ENCODE data around the gene MYT1. TPM values are rescaled to one million over a fixed set of nuclear protein-coding genes. Genes with fewer than 3 reads are reported as not detected.

The MYT1 gene
- polyA plus RNA-seq, 1 donor from 2014 or later, result 35.8 TPM

GRCh38 chr20:64146936-64147477 is 17.2 kb upstream of the MYT1 start:
- Histone ChIP-seq H3K36me3 (ENCODE audit: insufficient read depth, low read length) (no peaks in the 10 kb centered on the region), H3F3A (ENCODE audit: insufficient read depth, low read length, poor library complexity, severe bottlenecking) (no peaks in the 10 kb centered on the region), H3K9me2 (ENCODE audit: insufficient read depth, low read length) (no peaks in the 10 kb centered on the region), H3K4me2 (ENCODE audit: low read length) (no peak overlapping the region), H4K20me1 (ENCODE audit: insufficient read depth) (no peaks in the 10 kb centered on the region), H3K27ac (ENCODE audit: low read length) (no peak overlapping the region), H3K27me3 (ENCODE audit: insufficient read depth, low read depth, low read length) (no peaks in the 10 kb centered on the region), H2AFZ (ENCODE audit: low read depth, low read length) (no peak overlapping the region), H3K9me3 (ENCODE audit: low read length) (no peaks in the 10 kb centered on the region), H3K9ac (ENCODE audit: low read length) (peak overlapping the region; percentile 41), H3K79me2 (replicated peaks; ENCODE audit: insufficient read depth, low read length) (no peaks in the 10 kb centered on the region), H3K4me3 (ENCODE audit: low read length) (no peak overlapping the region)
- TF ChIP-seq MXI1 (conservative IDR thresholded peaks at IDR 0.05; ENCODE audit: poor library complexity, severe bottlenecking) (no peak), EZH2 (IDR thresholded peaks at IDR 0.05; ENCODE audit: borderline replicate concordance, insufficient read depth, low read length, poor library complexity, severe bottlenecking) (no peak), POLR2AphosphoS5 (IDR thresholded peaks at IDR 0.05) (no peak), SMC3 (conservative IDR thresholded peaks at IDR 0.05; ENCODE audit: poor library complexity) (no peak), EP300 (conservative IDR thresholded peaks at IDR 0.05; ENCODE audit: poor library complexity, severe bottlenecking) (no peak), RAD21 (conservative IDR thresholded peaks at IDR 0.05) (no peak), TAF1 (IDR thresholded peaks at IDR 0.05; ENCODE audit: low read depth) (no peak), CTCF (IDR thresholded peaks at IDR 0.05; ENCODE audit: poor library complexity, severe bottlenecking) (no peak)
- TF ChIP-seq, protein P1, sequence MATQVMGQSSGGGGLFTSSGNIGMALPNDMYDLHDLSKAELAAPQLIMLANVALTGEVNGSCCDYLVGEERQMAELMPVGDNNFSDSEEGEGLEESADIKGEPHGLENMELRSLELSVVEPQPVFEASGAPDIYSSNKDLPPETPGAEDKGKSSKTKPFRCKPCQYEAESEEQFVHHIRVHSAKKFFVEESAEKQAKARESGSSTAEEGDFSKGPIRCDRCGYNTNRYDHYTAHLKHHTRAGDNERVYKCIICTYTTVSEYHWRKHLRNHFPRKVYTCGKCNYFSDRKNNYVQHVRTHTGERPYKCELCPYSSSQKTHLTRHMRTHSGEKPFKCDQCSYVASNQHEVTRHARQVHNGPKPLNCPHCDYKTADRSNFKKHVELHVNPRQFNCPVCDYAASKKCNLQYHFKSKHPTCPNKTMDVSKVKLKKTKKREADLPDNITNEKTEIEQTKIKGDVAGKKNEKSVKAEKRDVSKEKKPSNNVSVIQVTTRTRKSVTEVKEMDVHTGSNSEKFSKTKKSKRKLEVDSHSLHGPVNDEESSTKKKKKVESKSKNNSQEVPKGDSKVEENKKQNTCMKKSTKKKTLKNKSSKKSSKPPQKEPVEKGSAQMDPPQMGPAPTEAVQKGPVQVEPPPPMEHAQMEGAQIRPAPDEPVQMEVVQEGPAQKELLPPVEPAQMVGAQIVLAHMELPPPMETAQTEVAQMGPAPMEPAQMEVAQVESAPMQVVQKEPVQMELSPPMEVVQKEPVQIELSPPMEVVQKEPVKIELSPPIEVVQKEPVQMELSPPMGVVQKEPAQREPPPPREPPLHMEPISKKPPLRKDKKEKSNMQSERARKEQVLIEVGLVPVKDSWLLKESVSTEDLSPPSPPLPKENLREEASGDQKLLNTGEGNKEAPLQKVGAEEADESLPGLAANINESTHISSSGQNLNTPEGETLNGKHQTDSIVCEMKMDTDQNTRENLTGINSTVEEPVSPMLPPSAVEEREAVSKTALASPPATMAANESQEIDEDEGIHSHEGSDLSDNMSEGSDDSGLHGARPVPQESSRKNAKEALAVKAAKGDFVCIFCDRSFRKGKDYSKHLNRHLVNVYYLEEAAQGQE (IDR thresholded peaks at IDR 0.05; ENCODE audit: borderline replicate concordance), result no peak

- TF ChIP-seq EZH2 (IDR thresholded peaks at IDR 0.05; ENCODE audit: borderline replicate concordance, insufficient read depth, low read length, poor library complexity, severe bottlenecking) (no peak), MXI1 (conservative IDR thresholded peaks at IDR 0.05; ENCODE audit: poor library complexity, severe bottlenecking) (no peak), CTCF (IDR thresholded peaks at IDR 0.05; ENCODE audit: poor library complexity, severe bottlenecking) (no peak), EP300 (conservative IDR thresholded peaks at IDR 0.05; ENCODE audit: poor library complexity, severe bottlenecking) (no peak), RAD21 (conservative IDR thresholded peaks at IDR 0.05) (no peak), SMC3 (conservative IDR thresholded peaks at IDR 0.05; ENCODE audit: poor library complexity) (no peak), POLR2AphosphoS5 (IDR thresholded peaks at IDR 0.05) (no peak), TAF1 (IDR thresholded peaks at IDR 0.05; ENCODE audit: low read depth) (no peak)
- TF ChIP-seq, protein P1 (IDR thresholded peaks at IDR 0.05; ENCODE audit: borderline replicate concordance), result no peak
- Histone ChIP-seq H3K9me3 (ENCODE audit: low read length) (no peaks in the 10 kb centered on the region), H3K9me2 (ENCODE audit: insufficient read depth, low read length) (no peaks in the 10 kb centered on the region), H3K9ac (ENCODE audit: low read length) (no peak overlapping the region), H2AFZ (ENCODE audit: low read depth, low read length) (no peak overlapping the region), H3K27me3 (ENCODE audit: insufficient read depth, low read depth, low read length) (no peaks in the 10 kb centered on the region), H3K36me3 (ENCODE audit: insufficient read depth, low read length) (no peaks in the 10 kb centered on the region), H4K20me1 (ENCODE audit: insufficient read depth) (no peaks in the 10 kb centered on the region), H3F3A (ENCODE audit: insufficient read depth, low read length, poor library complexity, severe bottlenecking) (no peaks in the 10 kb centered on the region), H3K4me2 (ENCODE audit: low read length) (no peak overlapping the region), H3K4me3 (ENCODE audit: low read length) (no peak overlapping the region), H3K79me2 (replicated peaks; ENCODE audit: insufficient read depth, low read length) (no peaks in the 10 kb centered on the region), H3K27ac (ENCODE audit: low read length) (no peak overlapping the region)
Measured at GRCh38 chr20:64148581-64148980, 15.7 kb upstream of the MYT1 start.

All from neural cell (in vitro differentiated cells).